Type B pancreatic cell (in vitro differentiated cells): ENCODE results near the gene MYLK. TPM values are rescaled to one million over a fixed set of nuclear protein-coding genes. Genes with fewer than 3 reads are reported as not detected.

ENCODE experiments used
- DNase-seq: peaks from one replicate; pipeline ENCODE4 v3.0.0; 2021; ENCODE audit warnings: mixed read lengths; ENCODE audit not compliant: unreplicated experiment; ENCODE audit errors: extremely low spot score
- H3K27ac Mint-ChIP-seq: 2 replicates; pipeline ENCODE4 v1.8.0; 2021; ENCODE audit warnings: mild to moderate bottlenecking, mixed read lengths
- H3K27me3 Mint-ChIP-seq: 2 replicates; pipeline ENCODE4 v1.8.0; 2021; ENCODE audit warnings: mixed read lengths
- H3K36me3 Mint-ChIP-seq: 2 replicates; pipeline ENCODE4 v1.8.0; 2021; ENCODE audit warnings: mixed read lengths
- H3K4me1 Mint-ChIP-seq: one replicate; pipeline ENCODE4 v1.8.0; 2021; ENCODE audit warnings: mixed read lengths; ENCODE audit not compliant: unreplicated experiment
- H3K4me3 Mint-ChIP-seq: 2 replicates; pipeline ENCODE4 v1.8.0; 2021; ENCODE audit warnings: mild to moderate bottlenecking, mixed read lengths
- H3K9me3 Mint-ChIP-seq: 2 replicates; pipeline ENCODE4 v1.8.0; 2021; ENCODE audit warnings: mixed read lengths
- total RNA-seq: library from RNA; stranded (reverse); gene quantifications from 2 replicates; pipeline ENCODE4 v1.2.1, GENCODE V29; 2021; ENCODE audit warnings: low replicate concordance
- TF ChIP-seq, protein P1 (sequence below): fragments of 200-600 bp; sonication (generic); conservative IDR thresholded peaks from 2 replicates; pipeline ENCODE4 v1.5.0; 2021; ENCODE audit warnings: antibody characterized with exemption, mild to moderate bottlenecking

MYLK gene
- total RNA-seq, 1 donor from 2014 or later = 16.8 TPM

DNA sequence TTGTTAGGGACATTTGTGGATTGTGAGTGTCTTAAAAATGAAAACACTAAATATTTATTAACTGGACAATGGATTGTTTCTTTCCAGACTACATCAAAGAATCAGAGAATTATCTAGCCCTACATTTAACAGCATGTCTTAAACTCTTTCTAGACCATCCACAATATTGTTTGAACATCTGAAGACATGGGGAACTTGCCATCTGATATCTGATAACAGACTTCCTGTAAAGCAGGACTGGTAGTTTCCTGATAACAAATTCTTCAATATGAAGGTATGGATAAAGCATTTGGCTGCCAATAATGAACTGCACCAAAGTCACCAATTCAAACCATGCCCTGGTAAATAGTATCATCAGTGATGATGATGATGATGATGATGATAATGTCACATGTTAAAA is 273.1 kb downstream of the MYLK start:
- H3K4me1 Mint-ChIP-seq = peaks cover 12% of the 10 kb centered on the region

DNA sequence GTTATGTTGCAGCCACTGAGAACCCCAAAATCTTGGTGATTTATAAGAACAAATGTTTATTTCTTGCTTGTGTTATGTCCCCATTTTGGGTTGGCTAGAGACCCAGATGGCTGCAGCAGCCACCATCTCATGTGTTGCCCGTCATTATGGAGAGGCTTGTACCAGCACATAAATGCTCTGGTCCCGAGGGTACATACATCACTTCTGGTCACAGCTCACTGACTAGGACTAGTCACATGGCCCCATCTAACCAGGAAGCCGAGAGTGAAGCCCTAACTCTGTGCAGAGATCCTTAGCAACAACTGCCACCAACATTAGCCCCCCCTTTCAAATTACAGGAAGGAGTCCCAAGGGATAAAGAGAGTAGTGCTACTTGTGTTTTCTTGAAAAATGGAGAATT is 273.8 kb downstream of the MYLK start:
- TF ChIP-seq, protein P1, sequence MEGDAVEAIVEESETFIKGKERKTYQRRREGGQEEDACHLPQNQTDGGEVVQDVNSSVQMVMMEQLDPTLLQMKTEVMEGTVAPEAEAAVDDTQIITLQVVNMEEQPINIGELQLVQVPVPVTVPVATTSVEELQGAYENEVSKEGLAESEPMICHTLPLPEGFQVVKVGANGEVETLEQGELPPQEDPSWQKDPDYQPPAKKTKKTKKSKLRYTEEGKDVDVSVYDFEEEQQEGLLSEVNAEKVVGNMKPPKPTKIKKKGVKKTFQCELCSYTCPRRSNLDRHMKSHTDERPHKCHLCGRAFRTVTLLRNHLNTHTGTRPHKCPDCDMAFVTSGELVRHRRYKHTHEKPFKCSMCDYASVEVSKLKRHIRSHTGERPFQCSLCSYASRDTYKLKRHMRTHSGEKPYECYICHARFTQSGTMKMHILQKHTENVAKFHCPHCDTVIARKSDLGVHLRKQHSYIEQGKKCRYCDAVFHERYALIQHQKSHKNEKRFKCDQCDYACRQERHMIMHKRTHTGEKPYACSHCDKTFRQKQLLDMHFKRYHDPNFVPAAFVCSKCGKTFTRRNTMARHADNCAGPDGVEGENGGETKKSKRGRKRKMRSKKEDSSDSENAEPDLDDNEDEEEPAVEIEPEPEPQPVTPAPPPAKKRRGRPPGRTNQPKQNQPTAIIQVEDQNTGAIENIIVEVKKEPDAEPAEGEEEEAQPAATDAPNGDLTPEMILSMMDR = no peak
- no peaks in the 10 kb centered on the region for H3K27me3 Mint-ChIP-seq
- H3K36me3 Mint-ChIP-seq = peaks cover 8% of the 10 kb centered on the region
- H3K27ac Mint-ChIP-seq = no peak overlapping the region
- peaks cover 12% of the 10 kb centered on the region for H3K4me1 Mint-ChIP-seq
- no peaks in the 10 kb centered on the region for H3K9me3 Mint-ChIP-seq
- no peak for DNase-seq
- no peak overlapping the region for H3K4me3 Mint-ChIP-seq

More for the DNA sequence above, 273.1 kb downstream of the MYLK start:
- no peaks in the 10 kb centered on the region for H3K27me3 Mint-ChIP-seq
- no peaks in the 10 kb centered on the region for H3K9me3 Mint-ChIP-seq
- peaks cover 8% of the 10 kb centered on the region for H3K36me3 Mint-ChIP-seq
- H3K27ac Mint-ChIP-seq = no peak overlapping the region
- TF ChIP-seq, protein P1 = no peak
- no peak for DNase-seq
- H3K4me3 Mint-ChIP-seq = no peak overlapping the region

DNA sequence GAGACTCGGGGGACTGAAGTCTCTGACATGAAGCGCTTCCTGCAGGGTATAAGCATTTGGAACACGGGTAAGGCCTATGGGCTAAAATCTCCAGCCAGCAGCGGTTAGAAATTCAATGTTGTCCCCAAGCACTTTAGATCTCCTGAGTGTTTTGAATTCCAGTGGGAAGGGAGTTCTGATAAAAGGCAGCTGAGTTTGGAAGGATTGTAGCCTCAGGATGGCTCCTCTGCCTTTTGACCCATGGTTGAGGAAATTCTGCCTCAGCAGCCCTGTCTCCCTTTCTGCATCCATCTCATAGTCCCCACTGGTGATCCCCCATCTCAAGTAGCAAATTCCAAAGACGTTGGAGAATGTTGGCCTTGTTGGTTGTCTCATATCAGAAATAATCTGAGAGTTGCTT is 275.1 kb downstream of the MYLK start:
- Mint-ChIP-seq H3K4me1 (peaks cover 12% of the 10 kb centered on the region), H3K9me3 (no peaks in the 10 kb centered on the region), H3K36me3 (peaks cover 8% of the 10 kb centered on the region), H3K27me3 (no peaks in the 10 kb centered on the region), H3K27ac (no peak overlapping the region), H3K4me3 (no peak overlapping the region)
- DNase-seq = no peak
- TF ChIP-seq, protein P1 = no peak

DNA sequence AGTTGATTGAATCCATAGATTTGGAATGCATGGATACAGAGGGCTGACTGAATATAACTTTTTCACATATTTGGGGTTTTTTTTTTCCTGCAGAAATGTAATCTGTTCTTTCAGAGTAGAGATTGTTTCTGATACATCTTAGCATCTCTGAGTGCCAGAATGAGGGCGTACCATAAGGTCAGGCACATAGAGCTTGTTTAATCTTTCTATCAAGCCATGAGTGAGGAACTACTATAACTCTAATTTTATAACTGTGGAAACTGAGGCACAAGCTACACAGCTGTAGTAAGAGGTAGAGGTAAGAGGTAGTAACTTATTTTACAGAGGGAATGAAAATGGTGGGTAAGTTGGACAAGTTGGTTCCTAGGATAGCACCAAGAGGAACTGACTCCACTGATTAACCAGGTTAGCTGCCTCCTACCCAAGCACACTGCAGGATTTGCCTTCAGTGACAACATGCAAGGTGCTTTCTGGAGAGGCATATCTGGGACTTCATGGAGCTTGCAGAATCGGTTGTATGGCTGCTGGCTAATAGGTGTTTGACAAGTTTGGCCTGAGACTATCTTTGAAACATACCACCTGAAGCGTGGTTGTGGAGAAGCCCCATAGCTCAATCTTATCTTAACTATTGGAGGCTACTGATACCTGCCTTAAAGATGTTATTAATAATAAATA is 275.7 kb downstream of the MYLK start:
- Mint-ChIP-seq H3K27ac (no peak overlapping the region), H3K4me1 (peaks cover 12% of the 10 kb centered on the region), H3K9me3 (no peaks in the 10 kb centered on the region), H3K36me3 (peaks cover 8% of the 10 kb centered on the region), H3K4me3 (no peak overlapping the region), H3K27me3 (no peaks in the 10 kb centered on the region)
- no peak for DNase-seq
- TF ChIP-seq, protein P1 = no peak

DNA sequence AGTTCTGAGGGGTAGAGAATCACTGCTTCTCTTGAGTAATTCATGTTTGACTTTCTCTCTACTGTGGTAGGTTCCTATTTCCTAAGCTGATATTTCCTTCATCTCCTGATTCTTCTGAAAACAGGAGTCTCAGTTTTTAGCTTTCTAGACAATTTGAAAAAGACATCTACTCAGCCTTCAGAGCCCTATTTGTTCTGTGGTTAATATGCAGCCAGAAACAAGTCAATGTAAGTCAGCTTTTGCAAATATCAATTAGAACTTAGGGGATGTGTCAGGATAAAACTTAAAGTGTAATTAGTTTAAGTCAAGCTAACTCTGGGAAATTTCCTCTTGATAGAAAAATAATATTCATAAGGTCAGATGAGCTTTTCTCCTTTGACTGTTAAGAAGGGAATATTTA is 277.6 kb downstream of the MYLK start:
- TF ChIP-seq, protein P1 = no peak
- Mint-ChIP-seq H3K4me1 (peaks cover 4% of the 10 kb centered on the region), H3K9me3 (no peaks in the 10 kb centered on the region), H3K27ac (no peak overlapping the region), H3K36me3 (no peaks in the 10 kb centered on the region), H3K4me3 (no peak overlapping the region), H3K27me3 (no peaks in the 10 kb centered on the region)
- no peak for DNase-seq
